Neural progenitor cell (in vitro differentiated cells): Measurements from ENCODE around the gene MRNIP. TPM values are rescaled to one million over a fixed set of nuclear protein-coding genes. Genes with fewer than 3 reads are reported as not detected.

Experiments used
- DNase-seq: peaks from one replicate; pipeline ENCODE4 v3.0.0-alpha.2; 2016; ENCODE audit warnings: low spot score
- H2AFZ ChIP-seq: fragments of 200-600 bp; sonication (generic); replicated peaks from 2 replicates; pipeline ENCODE4 v1.6.1; 2016; ENCODE audit warnings: antibody characterized with exemption
- H3F3A ChIP-seq: fragments of 200-600 bp; sonication (generic); 2 replicates; pipeline ENCODE4 v1.6.1; 2016; ENCODE audit warnings: antibody characterized with exemption, low read depth
- H3K27ac ChIP-seq: fragments of 200-600 bp; sonication (generic); 2 replicates; pipeline ENCODE4 v1.5.1; 2016; ENCODE audit warnings: mild to moderate bottlenecking
- H3K27me3 ChIP-seq: fragments of 200-600 bp; sonication (generic); 2 replicates; pipeline ENCODE4 v1.6.1; 2016; ENCODE audit warnings: mild to moderate bottlenecking, moderate library complexity
- H3K36me3 ChIP-seq: fragments of 200-600 bp; sonication (generic); 2 replicates; pipeline ENCODE4 v1.5.1; 2016
- H3K4me1 ChIP-seq: fragments of 200-600 bp; sonication (generic); 2 replicates; pipeline ENCODE4 v1.6.1; 2016; ENCODE audit warnings: mixed run types
- H3K4me2 ChIP-seq: fragments of 200-600 bp; sonication (generic); 2 replicates; pipeline ENCODE4 v1.6.1; 2016
- H3K4me3 ChIP-seq: fragments of 200-600 bp; sonication (generic); 2 replicates; pipeline ENCODE4 v1.5.1; 2016
- H3K79me2 ChIP-seq: fragments of 200-600 bp; sonication (generic); 2 replicates; pipeline ENCODE4 v1.6.1; 2016; ENCODE audit warnings: low read depth
- H3K9ac ChIP-seq: fragments of 200-600 bp; sonication (generic); 2 replicates; pipeline ENCODE4 v1.6.1; 2016
- H3K9me3 ChIP-seq: fragments of 200-600 bp; sonication (generic); 2 replicates; pipeline ENCODE4 v1.5.1; 2016; ENCODE audit warnings: low read depth
- H4K20me1 ChIP-seq: fragments of 200-600 bp; sonication (generic); 2 replicates; pipeline ENCODE4 v1.6.1; 2016; ENCODE audit warnings: low read depth
- H3K27ac Mint-ChIP-seq: 3 replicates; pipeline ENCODE4 v1.8.0; 2021; ENCODE audit warnings: mixed read lengths
- H3K27me3 Mint-ChIP-seq: 2 replicates; pipeline ENCODE4 v1.8.0; 2022; ENCODE audit warnings: low read depth, mild to moderate bottlenecking, inconsistent platforms, moderate library complexity, mixed read lengths; ENCODE audit not compliant: insufficient read depth
- H3K36me3 Mint-ChIP-seq: 3 replicates; pipeline ENCODE4 v1.8.0; 2021; ENCODE audit warnings: mixed read lengths
- H3K4me1 Mint-ChIP-seq: 3 replicates; pipeline ENCODE4 v1.8.0; 2021; ENCODE audit warnings: mixed read lengths
- H3K4me3 Mint-ChIP-seq: 3 replicates; pipeline ENCODE4 v1.8.0; 2021; ENCODE audit warnings: mild to moderate bottlenecking, moderate library complexity, mixed read lengths
- H3K9me3 Mint-ChIP-seq: 3 replicates; pipeline ENCODE4 v1.8.0; 2020; ENCODE audit warnings: mixed read lengths
- EZH2 ChIP-seq: fragments of 200-600 bp; sonication (generic); IDR thresholded peaks from 2 replicates; pipeline ENCODE4 v1.6.1; 2017; ENCODE audit warnings: antibody characterized with exemption, mild to moderate bottlenecking, moderate library complexity
- EZH2phosphoT487 ChIP-seq: fragments of 200-600 bp; sonication (generic); IDR thresholded peaks from 2 replicates; pipeline ENCODE4 v1.6.1; 2017; ENCODE audit warnings: antibody characterized with exemption
- total RNA-seq: library from RNA; depleted of rRNA; stranded (reverse); fragments of >200 nt; gene quantifications from 2 replicates; pipeline ENCODE4 v1.2.3, GENCODE V29; 2015; ENCODE audit warnings: low replicate concordance
- TF ChIP-seq, protein P1 (sequence below): fragments of 200-600 bp; sonication (generic); IDR thresholded peaks from 2 replicates; pipeline ENCODE4 v1.5.1; 2017; ENCODE audit warnings: antibody characterized with exemption, mild to moderate bottlenecking

MRNIP gene
- total RNA-seq, 1 donor from 2014 or later = 68.5 TPM

DNA sequence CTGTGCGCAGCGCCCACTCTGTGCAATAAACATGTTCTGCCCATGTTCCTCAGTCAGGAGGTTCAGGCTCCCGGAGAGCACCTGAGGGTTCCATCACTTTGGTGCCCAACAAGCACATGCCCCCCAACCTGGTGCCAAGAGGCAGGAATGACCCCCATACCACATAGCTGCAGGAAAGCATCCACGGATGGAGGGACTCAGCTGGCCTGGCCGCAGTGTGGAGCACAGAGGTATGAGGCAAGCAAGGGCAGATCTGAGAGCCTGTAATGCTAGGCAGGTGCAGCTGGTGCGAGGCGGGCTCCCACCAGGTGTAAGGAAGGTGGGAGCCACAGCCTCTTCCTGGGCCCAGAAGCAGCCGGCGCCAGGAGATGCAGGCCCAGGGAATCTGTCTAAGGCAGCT is 4.3 kb upstream of the MRNIP start:
- no peaks in the 10 kb centered on the region for H3K9me3 ChIP-seq
- no peaks in the 10 kb centered on the region for H4K20me1 ChIP-seq
- H3K4me3 ChIP-seq = no peak overlapping the region
- Mint-ChIP-seq H3K27ac (no peak overlapping the region), H3K9me3 (no peaks in the 10 kb centered on the region), H3K36me3 (peaks cover 12% of the 10 kb centered on the region), H3K4me3 (no peak overlapping the region), H3K27me3 (peaks cover 3% of the 10 kb centered on the region), H3K4me1 (peaks cover 14% of the 10 kb centered on the region)
- H2AFZ ChIP-seq = no peak overlapping the region
- no peak for DNase-seq
- peaks cover 4% of the 10 kb centered on the region for H3K36me3 ChIP-seq
- peaks cover 20% of the 10 kb centered on the region for H3F3A ChIP-seq
- peaks cover 13% of the 10 kb centered on the region for H3K4me1 ChIP-seq
- H3K9ac ChIP-seq = no peak overlapping the region
- no peak overlapping the region for H3K27ac ChIP-seq
- no peak overlapping the region for H3K4me2 ChIP-seq
- H3K27me3 ChIP-seq = peaks cover 9% of the 10 kb centered on the region
- TF ChIP-seq EZH2 (no peak), EZH2phosphoT487 (no peak)
- TF ChIP-seq, protein P1, sequence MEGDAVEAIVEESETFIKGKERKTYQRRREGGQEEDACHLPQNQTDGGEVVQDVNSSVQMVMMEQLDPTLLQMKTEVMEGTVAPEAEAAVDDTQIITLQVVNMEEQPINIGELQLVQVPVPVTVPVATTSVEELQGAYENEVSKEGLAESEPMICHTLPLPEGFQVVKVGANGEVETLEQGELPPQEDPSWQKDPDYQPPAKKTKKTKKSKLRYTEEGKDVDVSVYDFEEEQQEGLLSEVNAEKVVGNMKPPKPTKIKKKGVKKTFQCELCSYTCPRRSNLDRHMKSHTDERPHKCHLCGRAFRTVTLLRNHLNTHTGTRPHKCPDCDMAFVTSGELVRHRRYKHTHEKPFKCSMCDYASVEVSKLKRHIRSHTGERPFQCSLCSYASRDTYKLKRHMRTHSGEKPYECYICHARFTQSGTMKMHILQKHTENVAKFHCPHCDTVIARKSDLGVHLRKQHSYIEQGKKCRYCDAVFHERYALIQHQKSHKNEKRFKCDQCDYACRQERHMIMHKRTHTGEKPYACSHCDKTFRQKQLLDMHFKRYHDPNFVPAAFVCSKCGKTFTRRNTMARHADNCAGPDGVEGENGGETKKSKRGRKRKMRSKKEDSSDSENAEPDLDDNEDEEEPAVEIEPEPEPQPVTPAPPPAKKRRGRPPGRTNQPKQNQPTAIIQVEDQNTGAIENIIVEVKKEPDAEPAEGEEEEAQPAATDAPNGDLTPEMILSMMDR = no peak
- H3K79me2 ChIP-seq = peaks cover 10% of the 10 kb centered on the region

DNA sequence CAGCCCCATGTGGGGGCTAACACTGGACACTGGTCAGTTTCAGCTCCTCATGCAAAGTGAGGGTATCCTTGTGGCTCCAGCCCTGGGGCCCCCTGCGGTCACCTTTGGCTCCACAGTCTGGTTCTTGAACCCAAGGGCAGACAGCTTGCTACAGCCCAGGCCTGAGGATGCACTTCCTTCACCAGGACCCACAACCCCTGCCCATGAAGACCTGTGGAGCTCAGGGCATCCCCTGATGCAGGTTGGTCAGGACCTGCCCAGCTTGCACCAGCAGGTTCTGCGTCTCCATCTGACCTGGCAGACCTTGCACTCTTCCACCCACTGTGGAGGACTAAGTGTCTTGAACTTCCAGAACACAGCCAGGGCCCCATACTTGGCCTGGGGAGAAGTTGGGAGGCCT is 3.7 kb upstream of the MRNIP start:
- H3K9me3 Mint-ChIP-seq = no peaks in the 10 kb centered on the region
- H3K4me1 Mint-ChIP-seq = peaks cover 18% of the 10 kb centered on the region
- peaks cover 3% of the 10 kb centered on the region for H4K20me1 ChIP-seq
- H3K4me3 ChIP-seq = no peak overlapping the region
- H3K27ac ChIP-seq = no peak overlapping the region
- peaks cover 13% of the 10 kb centered on the region for H3K4me1 ChIP-seq
- H3K36me3 Mint-ChIP-seq = peaks cover 14% of the 10 kb centered on the region
- peaks cover 20% of the 10 kb centered on the region for H3F3A ChIP-seq
- H3K9ac ChIP-seq = no peak overlapping the region
- peaks cover 9% of the 10 kb centered on the region for H3K27me3 ChIP-seq
- no peak overlapping the region for H3K27ac Mint-ChIP-seq
- H3K36me3 ChIP-seq = peaks cover 4% of the 10 kb centered on the region
- H3K79me2 ChIP-seq = peaks cover 16% of the 10 kb centered on the region
- H3K4me2 ChIP-seq = no peak overlapping the region
- H3K4me3 Mint-ChIP-seq = no peak overlapping the region
- DNase-seq = no peak
- no peaks in the 10 kb centered on the region for H3K9me3 ChIP-seq
- peaks cover 3% of the 10 kb centered on the region for H3K27me3 Mint-ChIP-seq
- TF ChIP-seq, protein P1 = no peak
- TF ChIP-seq EZH2 (no peak), EZH2phosphoT487 (no peak)
- H2AFZ ChIP-seq = no peak overlapping the region

DNA sequence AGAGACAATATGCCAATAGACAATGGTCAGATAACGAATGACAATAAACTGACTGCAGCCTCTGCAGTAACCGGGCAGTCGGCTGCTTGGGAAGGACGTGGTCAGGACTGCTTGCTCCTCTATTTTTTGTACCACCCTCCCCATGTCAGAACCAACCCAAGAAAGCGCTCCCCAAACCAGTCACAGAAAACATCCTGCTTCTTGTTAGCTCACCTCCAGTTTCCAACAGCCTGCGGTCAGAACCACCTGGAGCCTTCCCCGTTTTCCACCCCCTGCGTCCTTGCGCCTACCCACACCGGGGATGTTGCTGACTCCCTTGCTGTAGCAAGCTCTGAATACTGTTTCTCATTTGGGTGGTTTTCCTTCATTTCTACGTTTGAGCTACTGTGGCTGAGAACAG is 1.7 kb upstream of the MRNIP start:
- DNase-seq = no peak
- H3K4me3 ChIP-seq = no peak overlapping the region
- no peak overlapping the region for H3K27ac Mint-ChIP-seq

More for the DNA sequence above, 1.7 kb upstream of the MRNIP start:
- Mint-ChIP-seq H3K9me3 (no peaks in the 10 kb centered on the region), H3K4me1 (peaks cover 18% of the 10 kb centered on the region), H3K36me3 (peaks cover 14% of the 10 kb centered on the region), H3K4me3 (peak overlapping the region; percentile 95), H3K27me3 (peaks cover 3% of the 10 kb centered on the region)
- TF ChIP-seq, protein P1 = no peak
- TF ChIP-seq EZH2phosphoT487 = no peak
- no peak for TF ChIP-seq EZH2
- Histone ChIP-seq H3K27ac (no peak overlapping the region), H3F3A (peaks cover 20% of the 10 kb centered on the region), H4K20me1 (peaks cover 4% of the 10 kb centered on the region), H3K4me2 (peak overlapping the region; percentile 81), H3K27me3 (peaks cover 9% of the 10 kb centered on the region), H3K9ac (no peak overlapping the region), H3K36me3 (peaks cover 4% of the 10 kb centered on the region), H2AFZ (no peak overlapping the region), H3K4me1 (peaks cover 13% of the 10 kb centered on the region), H3K79me2 (peaks cover 35% of the 10 kb centered on the region), H3K9me3 (no peaks in the 10 kb centered on the region)
